Liver (tissue), 9 donors: Measurements from ENCODE around the gene KHSRP. TPM values are rescaled to one million over a fixed set of nuclear protein-coding genes. Genes with fewer than 3 reads are reported as not detected.

ENCODE experiments used
- DNase-seq: peaks from one replicate; pipeline ENCODE4 v3.0.0-alpha.2; 2017; ENCODE audit warnings: low spot score
- H3K27ac ChIP-seq, 2 donors: one replicate each; pipeline ENCODE4 v1.7.0; 2013; ENCODE audit warnings: inconsistent platforms in 2 of 2, low read length in 2 of 2, control low read depth in 1 of 2, low read depth in 1 of 2, mild to moderate bottlenecking in 1 of 2
- H3K27me3 ChIP-seq, 4 donors: one replicate each; pipeline versions ENCODE4 v1.6.1 to v1.7.0; 2013; ENCODE audit warnings: low read length in 3 of 4, inconsistent platforms in 1 of 4, mild to moderate bottlenecking in 1 of 4, moderate library complexity in 1 of 4; ENCODE audit not compliant: control insufficient read depth in 4 of 4, insufficient read depth in 4 of 4
- H3K36me3 ChIP-seq, 4 donors: one replicate each; pipeline versions ENCODE4 v1.6.1 to v1.7.0; 2013; ENCODE audit warnings: low read length in 3 of 4, mild to moderate bottlenecking in 3 of 4, low read depth in 1 of 4, moderate library complexity in 1 of 4; ENCODE audit not compliant: control insufficient read depth in 4 of 4, insufficient read depth in 3 of 4
- H3K4me1 ChIP-seq, 4 donors: one replicate each; pipeline versions ENCODE4 v1.6.1 to v1.7.0; 2013; ENCODE audit warnings: low read length in 3 of 4, mild to moderate bottlenecking in 3 of 4, moderate library complexity in 1 of 4; ENCODE audit not compliant: control insufficient read depth in 4 of 4, insufficient read depth in 4 of 4
- H3K4me3 ChIP-seq, 3 donors: one replicate each; pipeline versions ENCODE4 v1.6.1 to v1.7.0; 2013; ENCODE audit warnings: low read length in 3 of 3, control low read depth in 1 of 3, low read depth in 1 of 3, mild to moderate bottlenecking in 1 of 3
- H3K9ac ChIP-seq, 2 donors: one replicate each; pipeline ENCODE4 v1.7.0; 2013; ENCODE audit warnings: low read length in 2 of 2, mild to moderate bottlenecking in 2 of 2, moderate library complexity in 2 of 2, control low read depth in 1 of 2, low read depth in 1 of 2
- H3K9me3 ChIP-seq, 4 donors: one replicate each; pipeline versions ENCODE4 v1.6.1 to v1.7.0; 2013; ENCODE audit warnings: low read length in 3 of 4; ENCODE audit not compliant: control insufficient read depth in 4 of 4
- ATF3 ChIP-seq: IDR thresholded peaks from 2 replicates; pipeline ENCODE4 v1.6.1; 2016; ENCODE audit warnings: antibody characterized with exemption
- CTCF ChIP-seq: fragments of 150-350 bp; IDR thresholded peaks from 2 replicates; pipeline ENCODE4 v1.5.1; 2017; ENCODE audit warnings: improper control_type of control experiment, low read depth, low read length; ENCODE audit not compliant: missing input control
- EGR1 ChIP-seq, 2 donors: IDR thresholded peaks; 2 replicates each; pipeline ENCODE4 v1.6.1; 2016 to 2018; ENCODE audit warnings: antibody characterized with exemption in 2 of 2, low read depth in 2 of 2
- FOXA1 ChIP-seq: IDR thresholded peaks from 2 replicates; pipeline ENCODE4 v1.6.1; 2016; ENCODE audit warnings: antibody characterized with exemption
- FOXA2 ChIP-seq: IDR thresholded peaks from 2 replicates; pipeline ENCODE4 v1.6.1; 2016; ENCODE audit warnings: antibody characterized with exemption
- GABPA ChIP-seq, 2 donors: IDR thresholded peaks in 1 of 2; conservative IDR thresholded peaks in 1 of 2; 2 replicates each; pipeline ENCODE4 v1.6.1; 2016; ENCODE audit warnings: antibody characterized with exemption in 2 of 2, mild to moderate bottlenecking in 1 of 2, moderate library complexity in 1 of 2
- HNF4A ChIP-seq, 2 donors: conservative IDR thresholded peaks; 2 replicates each; pipeline ENCODE4 v1.6.1; 2016; ENCODE audit warnings: antibody characterized with exemption in 2 of 2, mild to moderate bottlenecking in 2 of 2
- HNF4G ChIP-seq: IDR thresholded peaks from 2 replicates; pipeline ENCODE4 v1.6.1; 2016; ENCODE audit warnings: antibody characterized with exemption
- JUND ChIP-seq, 2 donors: IDR thresholded peaks; 2 replicates each; pipeline ENCODE4 v1.6.1; 2016; ENCODE audit warnings: antibody characterized with exemption in 2 of 2
- MAX ChIP-seq: IDR thresholded peaks from 2 replicates; pipeline ENCODE4 v1.6.1; 2016; ENCODE audit warnings: antibody characterized with exemption
- NR2F2 ChIP-seq: IDR thresholded peaks from 2 replicates; pipeline ENCODE4 v1.6.1; 2016; ENCODE audit warnings: antibody characterized with exemption
- RAD21 ChIP-seq, 2 donors: IDR thresholded peaks; 2 replicates each; pipeline ENCODE4 v1.6.1; 2016; ENCODE audit warnings: antibody characterized with exemption in 2 of 2, mild to moderate bottlenecking in 2 of 2
- REST ChIP-seq: IDR thresholded peaks from 2 replicates; pipeline ENCODE4 v1.6.1; 2016; ENCODE audit warnings: antibody characterized with exemption, mild to moderate bottlenecking
- RXRA ChIP-seq, 2 donors: IDR thresholded peaks; 2 replicates each; pipeline ENCODE4 v1.6.1; 2017 to 2018; ENCODE audit warnings: antibody characterized with exemption in 2 of 2, mild to moderate bottlenecking in 1 of 2
- SP1 ChIP-seq: IDR thresholded peaks from 2 replicates; pipeline ENCODE4 v1.6.1; 2018; ENCODE audit warnings: antibody characterized with exemption, mild to moderate bottlenecking
- TAF1 ChIP-seq: conservative IDR thresholded peaks from 2 replicates; pipeline ENCODE4 v1.6.1; 2016; ENCODE audit warnings: antibody characterized with exemption, mild to moderate bottlenecking
- YY1 ChIP-seq: IDR thresholded peaks from 2 replicates; pipeline ENCODE4 v1.6.1; 2016; ENCODE audit warnings: antibody characterized with exemption, mild to moderate bottlenecking
- ZBTB33 ChIP-seq: IDR thresholded peaks from 2 replicates; pipeline ENCODE4 v1.6.1; 2016; ENCODE audit warnings: antibody characterized with exemption
- WGBS: extraction: QIAGEN DNeasy Blood & Tissue Kit; methylation state at CpG from one replicate; pipeline ENCODE4 v1.1.7; 2013; 5-methylcytosine and 5-hydroxymethylcytosine counted together
- polyA plus RNA-seq, 2 donors: library from polyadenylated mRNA; stranded (reverse) in 1 of 2; unstranded in 1 of 2; fragments of 200-250 nt in 1 of 2; fragments of >200 nt in 1 of 2; fragmentation: Nextera tagmentation in 1 of 2; extraction: Ambion mirVana in 1 of 2; gene quantifications; one replicate each; pipeline versions ENCODE4 v1.2.1 to v1.2.3, GENCODE V29; 2013 to 2015
- total RNA-seq, 2 donors: library from RNA; depleted of rRNA; stranded (reverse); fragments of >200 nt; gene quantifications; one replicate each; pipeline ENCODE4 v1.2.3, GENCODE V29; 2014
- donor health status: healthy.
- donor health status: healthy.
- donor health status: healthy.
- donor health status: healthy.
- donor health status: healthy.

Gene KHSRP
- total and polyA plus RNA-seq, 4 donors: 8.0 to 132 (median 66.1) TPM

GRCh38 chr19:6467384-6467783 is 42.8 kb upstream of the KHSRP start:
- Histone ChIP-seq H3K27ac (no peak overlapping the region), H3K4me1 (peaks cover 0 to 10% (median 6%) of the 10 kb centered on the region in 4 donors), H3K9ac (no peak overlapping the region), H3K9me3 (no peaks in the 10 kb centered on the region), H3K4me3 (no peak overlapping the region), H3K27me3 (no peaks in the 10 kb centered on the region), H3K36me3 (peaks cover 3 to 9% (median 5%) of the 10 kb centered on the region in 4 donors)
- 89% methylated on average over 8 of the region's 8 CpGs for WGBS
- TF ChIP-seq FOXA1: no peak
- TF ChIP-seq ZBTB33: no peak
- no peak for TF ChIP-seq YY1
- TF ChIP-seq HNF4G: no peak
- TF ChIP-seq NR2F2: no peak
- TF ChIP-seq REST: no peak
- no peak for TF ChIP-seq EGR1 (IDR thresholded peaks at IDR 0.05; ENCODE audit: low read depth in 2 of 2)
- no peak for TF ChIP-seq RXRA (IDR thresholded peaks at IDR 0.05)
- no peak for TF ChIP-seq SP1
- no peak for TF ChIP-seq JUND (IDR thresholded peaks at IDR 0.05)
- no peak for TF ChIP-seq HNF4A (conservative IDR thresholded peaks at IDR 0.05)
- TF ChIP-seq FOXA2: no peak
- no peak for TF ChIP-seq CTCF
- TF ChIP-seq MAX: no peak
- TF ChIP-seq TAF1: no peak
- no peak for TF ChIP-seq RAD21 (IDR thresholded peaks at IDR 0.05)
- no peak for TF ChIP-seq GABPA (IDR thresholded peaks at IDR 0.05 in 1 of 2, conservative IDR thresholded peaks at IDR 0.05 in 1 of 2)
- no peak for TF ChIP-seq ATF3
- no peak for DNase-seq
